Neural cell (in vitro differentiated cells): ENCODE measurements around the gene CCDC88C. TPM values are rescaled to one million over a fixed set of nuclear protein-coding genes. Genes with fewer than 3 reads are reported as not detected.

ENCODE experiments used
- H2AFZ ChIP-seq: fragments of 200-600, 300-800 bp; sonication (generic), shearing (Covaris generic); 2 replicates; pipeline ENCODE4 v1.6.0; 2014; ENCODE audit warnings: low read depth, mild to moderate bottlenecking, antibody characterized with exemption, low read length, moderate library complexity
- H3F3A ChIP-seq: fragments of 200-600 bp; shearing (Covaris generic); 2 replicates; pipeline ENCODE4 v1.6.1; 2016; ENCODE audit warnings: mild to moderate bottlenecking, moderate library complexity, mixed read lengths, antibody characterized with exemption, low read length; ENCODE audit not compliant: insufficient read depth, poor library complexity, severe bottlenecking
- H3K27ac ChIP-seq: fragments of 200-600, 300-800 bp; sonication (generic), shearing (Covaris generic); 2 replicates; pipeline ENCODE4 v1.5.1; 2014; ENCODE audit warnings: mild to moderate bottlenecking, low read length, moderate library complexity
- H3K27me3 ChIP-seq: fragments of 300-800, 200-600 bp; sonication (generic), shearing (Covaris generic); 2 replicates; pipeline ENCODE4 v1.6.0; 2014; ENCODE audit warnings: mild to moderate bottlenecking, low read depth, low read length, moderate library complexity; ENCODE audit not compliant: insufficient read depth
- H3K36me3 ChIP-seq: fragments of 300-800, 200-600 bp; sonication (generic), shearing (Covaris generic); 2 replicates; pipeline ENCODE4 v1.5.1; 2014; ENCODE audit warnings: mild to moderate bottlenecking, antibody characterized with exemption, low read length, moderate library complexity; ENCODE audit not compliant: insufficient read depth
- H3K4me2 ChIP-seq: fragments of 300-800, 200-600 bp; sonication (generic), shearing (Covaris generic); 2 replicates; pipeline ENCODE4 v1.6.0; 2014; ENCODE audit warnings: mild to moderate bottlenecking, low read length
- H3K4me3 ChIP-seq: fragments of 300-800, 200-600 bp; sonication (generic), shearing (Covaris generic); 2 replicates; pipeline ENCODE4 v1.5.1; 2014; ENCODE audit warnings: mild to moderate bottlenecking, low read length, moderate library complexity
- H3K79me2 ChIP-seq: fragments of 200-600 bp; shearing (Covaris generic); replicated peaks from 2 replicates; pipeline ENCODE4 v1.6.0; 2014; ENCODE audit warnings: mild to moderate bottlenecking, low read length, moderate library complexity; ENCODE audit not compliant: insufficient read depth
- H3K9ac ChIP-seq: fragments of 300-800, 200-600 bp; sonication (generic), shearing (Covaris generic); 2 replicates; pipeline ENCODE4 v1.6.1; 2016; ENCODE audit warnings: mild to moderate bottlenecking, low read length, mixed read lengths
- H3K9me2 ChIP-seq: fragments of 200-600 bp; shearing (Covaris generic); 2 replicates; pipeline ENCODE4 v1.6.1; 2016; ENCODE audit warnings: mild to moderate bottlenecking, low read length, mixed read lengths; ENCODE audit not compliant: insufficient read depth
- H3K9me3 ChIP-seq: fragments of 200-600, 300-800 bp; sonication (generic), shearing (Covaris generic); 2 replicates; pipeline ENCODE4 v1.6.1; 2016; ENCODE audit warnings: mild to moderate bottlenecking, mixed run types, low read length, moderate library complexity, mixed read lengths
- H4K20me1 ChIP-seq: fragments of 200-600 bp; shearing (Covaris generic); 2 replicates; pipeline ENCODE4 v1.6.1; 2016; ENCODE audit warnings: mild to moderate bottlenecking, mixed run types; ENCODE audit not compliant: insufficient read depth
- EZH2 ChIP-seq: fragments of 200-600, 300-800 bp; shearing (Covaris generic), sonication (generic); IDR thresholded peaks from 2 replicates; pipeline ENCODE4 v1.6.1; 2014; ENCODE audit warnings: antibody characterized with exemption, low read length, borderline replicate concordance, mild to moderate bottlenecking; ENCODE audit not compliant: insufficient read depth, poor library complexity, severe bottlenecking
- POLR2AphosphoS5 ChIP-seq: IDR thresholded peaks from 2 replicates; pipeline ENCODE4 v1.6.1; 2012
- RAD21 ChIP-seq: fragments of 450-650 bp; conservative IDR thresholded peaks from 2 replicates; pipeline ENCODE4 v1.6.1; 2014; ENCODE audit warnings: antibody characterized with exemption, mild to moderate bottlenecking, moderate library complexity
- REST ChIP-seq: IDR thresholded peaks from 2 replicates; pipeline ENCODE4 v1.6.1; 2012; ENCODE audit warnings: borderline replicate concordance
- SMC3 ChIP-seq: fragments of 450-650 bp; conservative IDR thresholded peaks from 2 replicates; pipeline ENCODE4 v1.6.1; 2014; ENCODE audit warnings: antibody characterized with exemption, mild to moderate bottlenecking, moderate library complexity; ENCODE audit not compliant: poor library complexity
- TAF1 ChIP-seq: IDR thresholded peaks from 2 replicates; pipeline ENCODE4 v1.6.1; 2012; ENCODE audit warnings: low read depth
- polyA plus RNA-seq: library from polyadenylated mRNA; depleted of rRNA; stranded (reverse); fragments of >200 nt; gene quantifications from 2 replicates; pipeline ENCODE4 v1.2.3, GENCODE V29; 2014
- TF ChIP-seq, protein P1 (sequence below): fragments of 450-650 bp; IDR thresholded peaks from 2 replicates; pipeline ENCODE4 v1.5.1; 2014; ENCODE audit warnings: antibody characterized with exemption, mild to moderate bottlenecking, moderate library complexity; ENCODE audit not compliant: poor library complexity, severe bottlenecking

Gene CCDC88C
- polyA plus RNA-seq, 1 donor from 2014 or later, result 20.1 TPM

DNA sequence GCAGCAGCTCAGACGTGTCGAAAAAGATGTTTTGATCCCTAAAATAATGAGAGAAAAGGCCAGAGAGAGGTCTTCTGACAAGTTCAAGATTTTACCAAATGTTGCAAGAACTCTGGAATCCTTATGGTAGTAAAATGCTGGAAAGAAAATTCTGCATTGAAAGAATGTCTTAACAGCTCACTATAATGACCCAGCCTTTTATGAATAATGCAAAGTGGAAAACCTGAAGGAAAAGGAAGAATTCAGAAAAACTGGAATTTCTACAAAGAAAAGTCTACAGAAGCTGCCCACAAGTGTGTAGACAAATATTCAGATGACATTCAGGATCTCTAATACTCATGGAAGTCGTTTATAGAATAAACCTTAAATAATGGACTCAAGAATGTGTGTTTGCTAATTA is 1.8 kb upstream of the CCDC88C start:
- TF ChIP-seq, protein P1, sequence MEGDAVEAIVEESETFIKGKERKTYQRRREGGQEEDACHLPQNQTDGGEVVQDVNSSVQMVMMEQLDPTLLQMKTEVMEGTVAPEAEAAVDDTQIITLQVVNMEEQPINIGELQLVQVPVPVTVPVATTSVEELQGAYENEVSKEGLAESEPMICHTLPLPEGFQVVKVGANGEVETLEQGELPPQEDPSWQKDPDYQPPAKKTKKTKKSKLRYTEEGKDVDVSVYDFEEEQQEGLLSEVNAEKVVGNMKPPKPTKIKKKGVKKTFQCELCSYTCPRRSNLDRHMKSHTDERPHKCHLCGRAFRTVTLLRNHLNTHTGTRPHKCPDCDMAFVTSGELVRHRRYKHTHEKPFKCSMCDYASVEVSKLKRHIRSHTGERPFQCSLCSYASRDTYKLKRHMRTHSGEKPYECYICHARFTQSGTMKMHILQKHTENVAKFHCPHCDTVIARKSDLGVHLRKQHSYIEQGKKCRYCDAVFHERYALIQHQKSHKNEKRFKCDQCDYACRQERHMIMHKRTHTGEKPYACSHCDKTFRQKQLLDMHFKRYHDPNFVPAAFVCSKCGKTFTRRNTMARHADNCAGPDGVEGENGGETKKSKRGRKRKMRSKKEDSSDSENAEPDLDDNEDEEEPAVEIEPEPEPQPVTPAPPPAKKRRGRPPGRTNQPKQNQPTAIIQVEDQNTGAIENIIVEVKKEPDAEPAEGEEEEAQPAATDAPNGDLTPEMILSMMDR, result no peak
- TF ChIP-seq TAF1 (no peak), EZH2 (no peak)
- Histone ChIP-seq H3K4me3 (no peak overlapping the region), H3K9ac (no peak overlapping the region), H3K27me3 (no peaks in the 10 kb centered on the region), H3K27ac (no peak overlapping the region), H4K20me1 (no peaks in the 10 kb centered on the region), H3K9me2 (no peaks in the 10 kb centered on the region), H3K4me2 (no peak overlapping the region), H3K36me3 (no peaks in the 10 kb centered on the region), H3K9me3 (no peaks in the 10 kb centered on the region), H3K79me2 (peaks cover 25% of the 10 kb centered on the region), H3F3A (no peaks in the 10 kb centered on the region), H2AFZ (no peak overlapping the region)

DNA sequence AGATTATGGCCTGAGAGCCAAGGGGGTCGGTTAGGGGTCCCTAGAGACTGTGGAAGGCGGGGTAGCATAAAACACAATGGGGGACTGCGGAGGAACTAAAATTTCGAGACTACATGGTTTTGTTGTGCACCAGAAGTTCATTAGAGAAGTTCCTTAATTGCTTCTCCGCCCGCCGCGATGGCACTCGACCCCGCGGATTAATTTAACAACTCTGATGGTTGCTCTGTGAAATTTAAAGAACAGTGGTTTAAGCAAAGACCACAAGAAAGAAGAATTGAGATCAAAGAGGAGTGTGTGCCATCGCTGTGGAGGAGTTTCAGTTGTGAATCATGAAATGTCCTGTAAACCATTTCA is 1.4 kb upstream of the CCDC88C start:
- Histone ChIP-seq H3K4me3 (no peak overlapping the region), H3K27ac (no peak overlapping the region), H3K27me3 (no peaks in the 10 kb centered on the region), H3K9me2 (no peaks in the 10 kb centered on the region), H3F3A (no peaks in the 10 kb centered on the region), H3K4me2 (no peak overlapping the region), H3K9ac (no peak overlapping the region), H2AFZ (no peak overlapping the region), H3K79me2 (peaks cover 29% of the 10 kb centered on the region), H4K20me1 (no peaks in the 10 kb centered on the region), H3K9me3 (no peaks in the 10 kb centered on the region), H3K36me3 (no peaks in the 10 kb centered on the region)
- TF ChIP-seq RAD21 (no peak), REST (no peak), EZH2 (no peak), TAF1 (no peak), POLR2AphosphoS5 (no peak), SMC3 (no peak)
- TF ChIP-seq, protein P1, result no peak
